ENCODE measurements around the gene MTAP.

The MTAP gene

GRCh38 chr9:21866302-21866701, 63.9 kb downstream of the MTAP start:
- no peak for DNase-seq (ENCODE audit: extremely low read depth, low read depth)
- TF ChIP-seq, protein P1, sequence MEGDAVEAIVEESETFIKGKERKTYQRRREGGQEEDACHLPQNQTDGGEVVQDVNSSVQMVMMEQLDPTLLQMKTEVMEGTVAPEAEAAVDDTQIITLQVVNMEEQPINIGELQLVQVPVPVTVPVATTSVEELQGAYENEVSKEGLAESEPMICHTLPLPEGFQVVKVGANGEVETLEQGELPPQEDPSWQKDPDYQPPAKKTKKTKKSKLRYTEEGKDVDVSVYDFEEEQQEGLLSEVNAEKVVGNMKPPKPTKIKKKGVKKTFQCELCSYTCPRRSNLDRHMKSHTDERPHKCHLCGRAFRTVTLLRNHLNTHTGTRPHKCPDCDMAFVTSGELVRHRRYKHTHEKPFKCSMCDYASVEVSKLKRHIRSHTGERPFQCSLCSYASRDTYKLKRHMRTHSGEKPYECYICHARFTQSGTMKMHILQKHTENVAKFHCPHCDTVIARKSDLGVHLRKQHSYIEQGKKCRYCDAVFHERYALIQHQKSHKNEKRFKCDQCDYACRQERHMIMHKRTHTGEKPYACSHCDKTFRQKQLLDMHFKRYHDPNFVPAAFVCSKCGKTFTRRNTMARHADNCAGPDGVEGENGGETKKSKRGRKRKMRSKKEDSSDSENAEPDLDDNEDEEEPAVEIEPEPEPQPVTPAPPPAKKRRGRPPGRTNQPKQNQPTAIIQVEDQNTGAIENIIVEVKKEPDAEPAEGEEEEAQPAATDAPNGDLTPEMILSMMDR (IDR thresholded peaks at IDR 0.05; ENCODE audit: low read depth, low read length, missing control alignments), result no peak
- no peak overlapping the region for H3K4me3 ChIP-seq (replicated peaks; ENCODE audit: low read depth, low read length)

GRCh38 chr9:21871256-21871975, 69.0 kb downstream of the MTAP start:
- DNase-seq (ENCODE audit: extremely low read depth, low read depth), result no peak
- no peak overlapping the region for H3K4me3 ChIP-seq (replicated peaks; ENCODE audit: low read depth, low read length)
- TF ChIP-seq, protein P1 (IDR thresholded peaks at IDR 0.05; ENCODE audit: low read depth, low read length, missing control alignments), result no peak

DNA sequence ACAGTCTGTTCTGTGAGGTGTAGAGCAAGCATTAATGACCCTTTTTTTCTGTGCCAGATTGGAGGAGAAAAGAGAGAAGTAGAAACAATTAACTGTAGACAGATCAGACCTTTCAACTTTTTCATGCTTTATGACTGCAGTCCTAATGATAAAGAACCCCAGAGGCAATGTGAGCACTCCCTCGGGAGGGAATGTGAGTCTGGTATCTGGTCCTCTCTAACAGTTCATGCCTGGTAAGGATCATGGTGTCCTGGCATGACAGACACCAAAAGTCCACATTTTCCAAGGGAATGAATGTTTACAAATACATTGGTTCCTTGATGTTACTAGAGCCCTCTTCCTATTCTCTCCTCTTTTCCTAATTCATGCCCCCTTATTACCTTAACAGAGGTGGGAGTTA, 70.3 kb downstream of the MTAP start:
- TF ChIP-seq, protein P1 (IDR thresholded peaks at IDR 0.05; ENCODE audit: low read depth, low read length, missing control alignments), result no peak
- H3K4me3 ChIP-seq (replicated peaks; ENCODE audit: low read depth, low read length), result no peak overlapping the region
- DNase-seq (ENCODE audit: extremely low read depth, low read depth), result no peak

DNA sequence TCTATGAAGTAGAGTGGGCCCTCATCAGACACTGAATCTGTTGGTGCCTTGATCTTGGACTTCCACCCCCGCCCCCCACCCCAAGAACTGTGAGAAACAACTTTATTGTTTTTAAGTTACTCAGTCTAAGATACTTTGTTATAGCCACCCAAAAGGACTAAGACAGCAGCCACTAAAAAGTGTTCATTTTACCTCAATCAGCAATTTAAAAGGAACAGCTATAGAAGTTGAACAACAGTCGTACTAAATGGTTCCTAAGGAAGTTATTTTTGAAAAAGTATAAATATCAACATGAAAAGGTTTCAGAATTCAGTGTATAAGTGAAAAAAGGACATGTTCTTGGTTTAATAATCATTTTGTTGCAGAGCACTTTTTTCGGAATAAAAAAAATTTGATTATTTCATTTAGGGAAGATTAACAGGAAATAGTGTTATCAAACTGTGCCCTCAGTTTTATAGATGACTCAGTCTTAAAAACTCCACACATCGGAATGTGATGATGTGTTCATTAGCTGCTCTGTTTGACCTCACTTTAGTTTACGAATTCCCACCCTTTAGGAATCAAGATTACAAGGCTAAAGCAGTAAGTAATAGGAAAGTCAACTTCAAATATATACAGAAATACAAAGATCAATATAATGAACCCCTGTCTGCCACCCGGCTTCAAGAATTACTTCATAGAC, 71.2 kb downstream of the MTAP start:
- H3K4me3 ChIP-seq (replicated peaks; ENCODE audit: low read depth, low read length), result no peak overlapping the region
- TF ChIP-seq, protein P1 (IDR thresholded peaks at IDR 0.05; ENCODE audit: low read depth, low read length, missing control alignments), result no peak
- no peak for DNase-seq (ENCODE audit: extremely low read depth, low read depth)

DNA sequence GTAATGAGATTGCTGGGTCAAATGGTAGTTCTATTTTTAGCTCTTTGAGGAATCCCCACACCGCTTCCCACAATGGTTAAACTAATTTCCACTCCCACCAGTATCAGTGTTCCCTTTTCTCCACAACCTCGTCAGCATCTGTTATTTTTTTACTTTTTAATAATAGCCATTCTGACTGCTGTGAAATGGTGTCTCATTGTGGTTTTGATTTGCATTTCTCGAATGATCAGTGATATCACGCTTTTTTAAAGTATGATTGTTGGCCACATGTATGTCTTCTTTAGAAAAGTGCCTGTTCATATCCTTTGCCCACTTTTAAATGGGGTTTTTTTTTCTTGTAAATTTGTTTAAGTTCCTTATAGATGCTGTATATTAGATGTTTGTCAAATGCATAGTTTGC, 73.5 kb downstream of the MTAP start:
- TF ChIP-seq, protein P1 (IDR thresholded peaks at IDR 0.05; ENCODE audit: low read depth, low read length, missing control alignments), result no peak
- no peak overlapping the region for H3K4me3 ChIP-seq (replicated peaks; ENCODE audit: low read depth, low read length)
- no peak for DNase-seq (ENCODE audit: extremely low read depth, low read depth)

- no peak for DNase-seq (ENCODE audit: extremely low read depth, low read depth)
- TF ChIP-seq, protein P1 (IDR thresholded peaks at IDR 0.05; ENCODE audit: low read depth, low read length, missing control alignments), result no peak
- H3K4me3 ChIP-seq (replicated peaks; ENCODE audit: low read depth, low read length), result no peak overlapping the region
These were observed 81.2 kb downstream of the MTAP start for GRCh38 chr9:21883642-21884041.
